WI38 (cell line): ENCODE measurements around the gene OMD.
"Not testable (repeated sequence)": the region's sequence is repeated elsewhere in the genome, so short reads cannot be mapped to it uniquely, and the experiment has no call there.

Source experiments
- H3K4me3 ChIP-seq: 2 replicates; pipeline ENCODE4 v1.5.1; 2011; ENCODE audit warnings: low read depth, mild to moderate bottlenecking, control low read depth, low read length
- TF ChIP-seq, protein P1 (sequence below): IDR thresholded peaks from 2 replicates; pipeline ENCODE4 v1.5.1; 2012; ENCODE audit warnings: low read depth, mild to moderate bottlenecking, control low read depth, low read length

Gene OMD

GRCh38 chr9:92414566-92414965 is 9.7 kb downstream of the OMD start:
- H3K4me3 ChIP-seq = no peak overlapping the region
- TF ChIP-seq, protein P1, sequence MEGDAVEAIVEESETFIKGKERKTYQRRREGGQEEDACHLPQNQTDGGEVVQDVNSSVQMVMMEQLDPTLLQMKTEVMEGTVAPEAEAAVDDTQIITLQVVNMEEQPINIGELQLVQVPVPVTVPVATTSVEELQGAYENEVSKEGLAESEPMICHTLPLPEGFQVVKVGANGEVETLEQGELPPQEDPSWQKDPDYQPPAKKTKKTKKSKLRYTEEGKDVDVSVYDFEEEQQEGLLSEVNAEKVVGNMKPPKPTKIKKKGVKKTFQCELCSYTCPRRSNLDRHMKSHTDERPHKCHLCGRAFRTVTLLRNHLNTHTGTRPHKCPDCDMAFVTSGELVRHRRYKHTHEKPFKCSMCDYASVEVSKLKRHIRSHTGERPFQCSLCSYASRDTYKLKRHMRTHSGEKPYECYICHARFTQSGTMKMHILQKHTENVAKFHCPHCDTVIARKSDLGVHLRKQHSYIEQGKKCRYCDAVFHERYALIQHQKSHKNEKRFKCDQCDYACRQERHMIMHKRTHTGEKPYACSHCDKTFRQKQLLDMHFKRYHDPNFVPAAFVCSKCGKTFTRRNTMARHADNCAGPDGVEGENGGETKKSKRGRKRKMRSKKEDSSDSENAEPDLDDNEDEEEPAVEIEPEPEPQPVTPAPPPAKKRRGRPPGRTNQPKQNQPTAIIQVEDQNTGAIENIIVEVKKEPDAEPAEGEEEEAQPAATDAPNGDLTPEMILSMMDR = no peak

GRCh38 chr9:92411157-92411556 is 13.1 kb downstream of the OMD start:
- not testable (repeated sequence) for H3K4me3 ChIP-seq

GRCh38 chr9:92408747-92409478 is 15.4 kb downstream of the OMD start:
- TF ChIP-seq, protein P1 = no peak
- H3K4me3 ChIP-seq = no peak overlapping the region

DNA sequence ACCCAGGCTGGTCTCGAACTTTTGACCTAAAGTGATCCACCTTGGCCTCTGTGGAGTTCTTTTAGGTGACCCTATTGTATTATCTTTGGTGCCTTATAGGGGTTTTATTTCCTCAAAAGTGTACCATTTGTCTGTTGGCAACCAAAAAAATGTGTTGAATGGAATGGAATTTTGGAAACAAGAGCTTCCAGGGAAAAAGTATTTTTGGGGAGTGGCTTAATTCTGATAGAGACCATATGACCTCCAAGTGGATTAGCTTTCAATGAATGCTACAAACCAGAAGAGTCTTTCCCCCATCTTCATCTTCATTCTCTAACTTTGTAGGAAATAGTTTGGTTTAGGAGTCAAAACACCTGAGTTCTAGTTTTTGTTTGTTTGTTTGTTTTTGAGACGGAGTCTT is 16.5 kb downstream of the OMD start:
- TF ChIP-seq, protein P1 = no peak
- no peak overlapping the region for H3K4me3 ChIP-seq

DNA sequence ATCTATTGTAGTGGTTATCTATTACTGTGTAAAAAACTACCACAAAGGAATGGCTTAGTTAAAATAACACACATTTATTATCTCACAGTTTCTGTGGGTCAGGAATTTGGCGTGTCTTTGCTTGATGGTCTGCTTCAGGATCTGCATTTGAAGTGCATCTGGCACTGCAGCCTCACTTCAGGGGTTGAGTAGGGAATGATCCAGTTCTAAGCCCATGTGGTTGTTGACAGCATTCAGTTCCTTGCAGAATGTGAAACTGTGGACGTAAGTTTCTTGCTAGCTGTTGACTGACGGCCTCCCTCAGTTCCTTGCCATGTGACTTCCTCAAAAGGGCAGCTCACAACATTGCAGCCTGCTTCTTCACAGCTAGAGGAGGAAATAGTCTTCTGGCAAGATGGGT is 17.8 kb downstream of the OMD start:
- H3K4me3 ChIP-seq = no peak overlapping the region
- TF ChIP-seq, protein P1 = no peak

GRCh38 chr9:92405818-92406217 is 18.5 kb downstream of the OMD start:
- no peak overlapping the region for H3K4me3 ChIP-seq
- TF ChIP-seq, protein P1 = no peak

- TF ChIP-seq, protein P1 = no peak
- no peak within 1 kb of the TSS for H3K4me3 ChIP-seq
These were observed 20.0 kb downstream of the OMD start, which contains the start of gene OGN for GRCh38 chr9:92404042-92404836. Gene OGN, minus strand, starts transcription at chr9:92404578. Its CDS starts 1,171 bp downstream, at chr9:92403407.
